NK-92 (cell line): Measurements from ENCODE around the gene TNP2.

Source experiments
- DNase-seq: peaks from one replicate; lab custom pipeline; 2025; ENCODE audit not compliant: unreplicated experiment; lab: John Stamatoyannopoulos, UW

TNP2 gene

GRCh38 chr16:11258553-11259492, 10.3 kb downstream of the TNP2 start:
- no peak for DNase-seq

GRCh38 chr16:11257131-11257938, 11.8 kb downstream of the TNP2 start:
- no peak for DNase-seq

- no peak for DNase-seq
Measured at GRCh38 chr16:11256661-11257130, 12.4 kb downstream of the TNP2 start.

- DNase-seq: peak; percentile 27
Measured at GRCh38 chr16:11255737-11256660, 13.1 kb downstream of the TNP2 start, which contains the start of gene SOCS1. Gene SOCS1, minus strand, starts transcription at chr16:11256204. Its CDS starts 726 bp downstream, at chr16:11255478.

- no peak for DNase-seq
Measured at GRCh38 chr16:11254913-11255736, 14.0 kb downstream of the TNP2 start.

GRCh38 chr16:11253995-11254912, 14.9 kb downstream of the TNP2 start:
- DNase-seq: no peak

GRCh38 chr16:11253009-11253994, 15.8 kb downstream of the TNP2 start:
- DNase-seq: no peak

GRCh38 chr16:11252482-11252931, 16.6 kb downstream of the TNP2 start:
- DNase-seq: no peak

- no peak for DNase-seq
Measured at GRCh38 chr16:11251525-11252481, 17.3 kb downstream of the TNP2 start.

GRCh38 chr16:11250786-11251524, 18.2 kb downstream of the TNP2 start:
- no peak for DNase-seq

GRCh38 chr16:11250091-11250785, 18.9 kb downstream of the TNP2 start:
- no peak for DNase-seq

- DNase-seq: no peak
Measured at GRCh38 chr16:11249233-11250061, 19.7 kb downstream of the TNP2 start.

- no peak for DNase-seq
Measured at GRCh38 chr16:11248133-11248532, 21.0 kb downstream of the TNP2 start.

GRCh38 chr16:11245988-11246387, 23.1 kb downstream of the TNP2 start:
- no peak for DNase-seq
